CD14-positive monocyte (primary cell): ENCODE results near the gene CD163. TPM values are rescaled to one million over a fixed set of nuclear protein-coding genes. Genes with fewer than 3 reads are reported as not detected.
"Not testable (repeated sequence)": the region's sequence is repeated elsewhere in the genome, so short reads cannot be mapped to it uniquely, and the experiment has no call there.

ENCODE experiments used
- DNase-seq, 3 donors: peaks; one replicate each; pipeline ENCODE4 v3.0.0-alpha.2; 2011 to 2022
- H2AFZ ChIP-seq: 2 replicates; pipeline ENCODE4 v1.6.0; 2012; ENCODE audit warnings: mild to moderate bottlenecking, low read depth, low read length, inconsistent platforms; ENCODE audit not compliant: insufficient read depth, poor library complexity, severe bottlenecking
- H3K27ac ChIP-seq, 2 donors: 1 replicate in 1 of 2; 2 replicates in 1 of 2; pipeline ENCODE4 v1.5.1; 2012 to 2013; ENCODE audit warnings: low read length in 2 of 2, control low read depth in 1 of 2, inconsistent platforms in 1 of 2, low read depth in 1 of 2, mild to moderate bottlenecking in 1 of 2
- H3K27me3 ChIP-seq, 2 donors: one replicate each; pipeline versions ENCODE4 v1.6.0 to v1.6.1; 2011 to 2013; ENCODE audit warnings: low read length in 2 of 2; ENCODE audit not compliant: control insufficient read depth in 2 of 2, insufficient read depth in 2 of 2
- H3K36me3 ChIP-seq, 2 donors: replicated peaks in 1 of 2; 1 replicate in 1 of 2; 2 replicates in 1 of 2; pipeline versions ENCODE4 v1.5.1 to v1.6.1; 2012 to 2013; ENCODE audit warnings: low read length in 2 of 2, control low read depth in 1 of 2, inconsistent platforms in 1 of 2, mild to moderate bottlenecking in 1 of 2; ENCODE audit not compliant: insufficient read depth in 2 of 2, control insufficient read depth in 1 of 2
- H3K4me1 ChIP-seq, 2 donors: 1 replicate in 1 of 2; 2 replicates in 1 of 2; pipeline versions ENCODE4 v1.5.1 to v1.6.1; 2012 to 2013; ENCODE audit warnings: low read length in 2 of 2, control low read depth in 1 of 2, inconsistent platforms in 1 of 2, mild to moderate bottlenecking in 1 of 2, moderate library complexity in 1 of 2; ENCODE audit not compliant: insufficient read depth in 2 of 2, control insufficient read depth in 1 of 2
- H3K4me2 ChIP-seq: replicated peaks from 2 replicates; pipeline ENCODE3; 2012; ENCODE audit warnings: low read length, moderate library complexity, mild to moderate bottlenecking; ENCODE audit not compliant: poor library complexity, severe bottlenecking; ENCODE audit errors: extremely low read depth
- H3K4me3 ChIP-seq, 3 experiments: fragments of 200-600 bp in 1 of 3; sonication (generic) in 1 of 3; replicated peaks in 1 of 3; 1 replicate in 2 of 3; 2 replicates in 1 of 3; pipeline ENCODE4 v1.5.1; 2011 to 2013; ENCODE audit warnings: low read length in 3 of 3, mild to moderate bottlenecking in 3 of 3, control low read depth in 2 of 3, low read depth in 2 of 3, inconsistent platforms in 1 of 3, moderate library complexity in 1 of 3
- H3K79me2 ChIP-seq: 2 replicates; pipeline ENCODE4 v1.6.0; 2012; ENCODE audit warnings: mild to moderate bottlenecking, control low read depth, inconsistent platforms, low read length, moderate library complexity; ENCODE audit not compliant: insufficient read depth
- H3K9ac ChIP-seq: 2 replicates; pipeline ENCODE4 v1.6.0; 2017; ENCODE audit warnings: low read length, mild to moderate bottlenecking; ENCODE audit not compliant: insufficient read depth, poor library complexity, severe bottlenecking
- H3K9me3 ChIP-seq, 2 donors: replicated peaks in 1 of 2; 1 replicate in 1 of 2; 2 replicates in 1 of 2; pipeline versions ENCODE4 v1.5.1 to v1.6.1; 2012 to 2013; ENCODE audit warnings: low read length in 2 of 2, control low read depth in 1 of 2; ENCODE audit not compliant: control insufficient read depth in 1 of 2, insufficient read depth in 1 of 2
- H4K20me1 ChIP-seq: 2 replicates; pipeline ENCODE4 v1.6.0; 2012; ENCODE audit warnings: mild to moderate bottlenecking, low read length, control low read depth, moderate library complexity; ENCODE audit not compliant: insufficient read depth
- H3K27ac Mint-ChIP-seq, 7 donors: one replicate each; pipeline ENCODE4 v1.8.0; 2020; ENCODE audit warnings: mild to moderate bottlenecking in 7 of 7, mixed read lengths in 7 of 7, moderate library complexity in 6 of 7, inconsistent platforms in 2 of 7
- H3K27me3 Mint-ChIP-seq, 3 donors: one replicate each; pipeline ENCODE4 v1.8.0; 2021 to 2022; ENCODE audit warnings: low read depth in 3 of 3, mild to moderate bottlenecking in 3 of 3, mixed read lengths in 3 of 3, moderate library complexity in 3 of 3, inconsistent platforms in 1 of 3
- H3K36me3 Mint-ChIP-seq, 2 donors: one replicate each; pipeline ENCODE4 v1.8.0; 2020; ENCODE audit warnings: mixed read lengths in 2 of 2, inconsistent platforms in 1 of 2, mild to moderate bottlenecking in 1 of 2
- H3K4me1 Mint-ChIP-seq: one replicate; pipeline ENCODE4 v1.8.0; 2020; ENCODE audit warnings: mild to moderate bottlenecking, mixed read lengths
- H3K4me3 Mint-ChIP-seq, 2 donors: one replicate each; pipeline ENCODE4 v1.8.0; 2020; ENCODE audit warnings: mild to moderate bottlenecking in 2 of 2, mixed read lengths in 2 of 2, moderate library complexity in 1 of 2
- H3K9me3 Mint-ChIP-seq, 7 donors: one replicate each; pipeline ENCODE4 v1.8.0; 2020 to 2022; ENCODE audit warnings: mixed read lengths in 7 of 7, mild to moderate bottlenecking in 6 of 7, moderate library complexity in 6 of 7, inconsistent platforms in 2 of 7
- WGBS: methylation state at CpG from one replicate; pipeline ENCODE4 v1.1.5; 2013; ENCODE audit warnings: missing lambda C conversion rate; ENCODE audit not compliant: insufficient coverage; 5-methylcytosine and 5-hydroxymethylcytosine counted together
- intact Hi-C, 2 donors: fragments of 100-400 bp; cut with micrococcal nuclease; formaldehyde crosslinking; loops; one replicate each; pipeline versions ENCODE4 v1.15.0 to v1.15.1; 2023
- polyA plus RNA-seq, 3 donors: library from polyadenylated mRNA; depleted of rRNA in 1 of 3; unstranded in 2 of 3; stranded (reverse) in 1 of 3; fragments of 300-500 nt in 2 of 3; fragments of >200 nt in 1 of 3; fragmentation: Illumina TruSeq in 2 of 3; gene quantifications; 1 replicate in 2 of 3; 2 replicates in 1 of 3; pipeline ENCODE4 v1.2.3, GENCODE V29; 2012 to 2021
- TF ChIP-seq, protein P1 (sequence below): fragments of 200-600 bp; IDR thresholded peaks from one replicate; pipeline ENCODE4 v1.8.0; 2022; ENCODE audit warnings: antibody characterized with exemption, mild to moderate bottlenecking

The CD163 gene
- polyA plus RNA-seq, 3 donors, result 119 to 130 (median 123) TPM

DNA sequence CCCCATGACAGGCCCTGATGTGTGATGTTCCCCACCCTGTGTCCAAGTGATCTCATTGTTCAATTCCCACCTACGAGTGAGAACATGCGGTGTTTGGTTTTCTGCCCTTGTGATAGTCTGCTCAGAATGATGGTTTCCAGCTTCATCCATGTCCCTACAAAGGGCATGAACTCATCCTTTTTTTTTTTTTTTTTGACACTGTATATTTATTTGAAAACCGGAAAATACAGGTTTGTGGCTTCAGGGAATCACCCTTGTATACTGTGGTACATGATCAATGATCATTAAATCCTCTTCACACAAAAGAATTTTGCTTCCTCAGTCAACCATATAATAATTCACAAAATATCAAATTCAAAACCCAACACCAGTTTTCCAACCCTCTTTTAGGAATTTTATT, 66.1 kb downstream of the CD163 start:
- H3K36me3 ChIP-seq, DNase-seq, H3K27ac Mint-ChIP-seq, H3K79me2 ChIP-seq, H3K4me3 ChIP-seq, H3K4me3 Mint-ChIP-seq, H3K9ac ChIP-seq, H4K20me1 ChIP-seq, H3K9me3 ChIP-seq, intact Hi-C loops, H2AFZ ChIP-seq, H3K4me1 ChIP-seq, H3K36me3 Mint-ChIP-seq, H3K4me2 ChIP-seq, H3K27ac ChIP-seq: not testable (repeated sequence)
- WGBS, result 100% methylated on average over 2 of the region's 3 CpGs
- H3K9me3 Mint-ChIP-seq, result peaks cover 5 to 11% (median 8%) of the 10 kb centered on the region in 7 donors
- peaks cover 14% of the 10 kb centered on the region for H3K4me1 Mint-ChIP-seq
- peaks cover 10 to 28% of the 10 kb centered on the region in 2 donors for H3K27me3 ChIP-seq
- peaks cover 18 to 31% (median 29%) of the 10 kb centered on the region in 3 donors for H3K27me3 Mint-ChIP-seq

DNA sequence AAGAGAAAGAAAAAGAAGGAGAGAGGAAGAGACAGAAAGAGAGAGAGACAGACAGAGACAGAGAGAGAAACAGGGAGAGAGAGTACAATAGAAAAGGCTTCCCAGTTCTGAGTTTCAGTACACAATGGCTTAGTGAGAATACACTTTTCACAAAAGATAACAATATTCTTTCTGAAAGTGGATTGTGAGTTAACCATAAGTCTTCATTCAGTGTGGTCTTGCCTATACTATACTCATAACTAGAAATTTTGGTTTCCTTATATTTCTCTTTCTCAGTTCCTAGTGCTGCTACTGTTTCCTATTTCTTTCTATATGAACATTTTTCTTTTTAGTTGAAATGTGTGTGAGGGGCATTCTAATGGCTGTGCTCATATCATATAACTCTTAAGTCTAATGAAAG, 68.9 kb downstream of the CD163 start:
- Histone ChIP-seq H3K27ac (no peak overlapping the region), H3K4me1 (no peaks in the 10 kb centered on the region), H3K4me2 (no peak overlapping the region), H2AFZ (no peak overlapping the region), H3K4me3 (no peak overlapping the region), H3K36me3 (no peaks in the 10 kb centered on the region), H4K20me1 (no peaks in the 10 kb centered on the region), H3K27me3 (peaks cover 2 to 10% of the 10 kb centered on the region in 2 donors), H3K9me3 (no peaks in the 10 kb centered on the region), H3K79me2 (no peaks in the 10 kb centered on the region), H3K9ac (no peak overlapping the region)
- Mint-ChIP-seq H3K27ac (no peak overlapping the region), H3K27me3 (peaks cover 11 to 14% (median 12%) of the 10 kb centered on the region in 3 donors), H3K4me1 (peaks cover 8% of the 10 kb centered on the region), H3K9me3 (peaks cover 1 to 5% (median 3%) of the 10 kb centered on the region in 7 donors), H3K36me3 (no peaks in the 10 kb centered on the region), H3K4me3 (no peak overlapping the region)
- TF ChIP-seq, protein P1, sequence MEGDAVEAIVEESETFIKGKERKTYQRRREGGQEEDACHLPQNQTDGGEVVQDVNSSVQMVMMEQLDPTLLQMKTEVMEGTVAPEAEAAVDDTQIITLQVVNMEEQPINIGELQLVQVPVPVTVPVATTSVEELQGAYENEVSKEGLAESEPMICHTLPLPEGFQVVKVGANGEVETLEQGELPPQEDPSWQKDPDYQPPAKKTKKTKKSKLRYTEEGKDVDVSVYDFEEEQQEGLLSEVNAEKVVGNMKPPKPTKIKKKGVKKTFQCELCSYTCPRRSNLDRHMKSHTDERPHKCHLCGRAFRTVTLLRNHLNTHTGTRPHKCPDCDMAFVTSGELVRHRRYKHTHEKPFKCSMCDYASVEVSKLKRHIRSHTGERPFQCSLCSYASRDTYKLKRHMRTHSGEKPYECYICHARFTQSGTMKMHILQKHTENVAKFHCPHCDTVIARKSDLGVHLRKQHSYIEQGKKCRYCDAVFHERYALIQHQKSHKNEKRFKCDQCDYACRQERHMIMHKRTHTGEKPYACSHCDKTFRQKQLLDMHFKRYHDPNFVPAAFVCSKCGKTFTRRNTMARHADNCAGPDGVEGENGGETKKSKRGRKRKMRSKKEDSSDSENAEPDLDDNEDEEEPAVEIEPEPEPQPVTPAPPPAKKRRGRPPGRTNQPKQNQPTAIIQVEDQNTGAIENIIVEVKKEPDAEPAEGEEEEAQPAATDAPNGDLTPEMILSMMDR, result no peak
- intact Hi-C loops, result no loop called here
- no peak for DNase-seq
